Osteoblast (primary cell): ENCODE data around the gene AUTS2. TPM values are rescaled to one million over a fixed set of nuclear protein-coding genes. Genes with fewer than 3 reads are reported as not detected.

ENCODE experiments used
- DNase-seq: peaks from one replicate; pipeline ENCODE4 v3.0.0; 2011; ENCODE audit warnings: low spot score, mixed read lengths; ENCODE audit not compliant: insufficient read length; ENCODE audit errors: missing footprints
- H2AFZ ChIP-seq: 2 replicates; pipeline ENCODE4 v1.6.0; 2011; ENCODE audit warnings: mild to moderate bottlenecking, low read length
- H3K27ac ChIP-seq: 2 replicates; pipeline ENCODE4 v1.5.1; 2011; ENCODE audit warnings: mild to moderate bottlenecking, low read depth, low read length, moderate library complexity
- H3K27me3 ChIP-seq: 2 replicates; pipeline ENCODE4 v1.6.0; 2012; ENCODE audit warnings: mild to moderate bottlenecking, control low read depth, inconsistent platforms, low read length, moderate library complexity; ENCODE audit not compliant: insufficient read depth
- H3K36me3 ChIP-seq: 2 replicates; pipeline ENCODE4 v1.5.1; 2011; ENCODE audit warnings: mild to moderate bottlenecking, low read length, control low read depth, moderate library complexity; ENCODE audit not compliant: insufficient read depth
- H3K4me1 ChIP-seq: 2 replicates; pipeline ENCODE4 v1.5.1; 2011; ENCODE audit warnings: mild to moderate bottlenecking, low read length, control low read depth, moderate library complexity; ENCODE audit not compliant: insufficient read depth
- H3K4me2 ChIP-seq: 2 replicates; pipeline ENCODE4 v1.6.0; 2011; ENCODE audit warnings: mild to moderate bottlenecking, low read length; ENCODE audit not compliant: insufficient read depth
- H3K4me3 ChIP-seq: fragments of 200-600 bp; sonication (generic); 3 replicates; pipeline ENCODE4 v1.5.1; 2012; ENCODE audit warnings: mild to moderate bottlenecking, low read length, inconsistent platforms; ENCODE audit not compliant: insufficient read depth
- H3K79me2 ChIP-seq: 2 replicates; pipeline ENCODE4 v1.6.0; 2012; ENCODE audit warnings: mild to moderate bottlenecking, low read length, control low read depth, inconsistent platforms; ENCODE audit not compliant: insufficient read depth
- H3K9me3 ChIP-seq: 2 replicates; pipeline ENCODE4 v1.5.1; 2011; ENCODE audit warnings: low read depth, low read length, control low read depth
- H4K20me1 ChIP-seq: 2 replicates; pipeline ENCODE4 v1.6.0; 2012; ENCODE audit warnings: mild to moderate bottlenecking, low read length, control low read depth; ENCODE audit not compliant: insufficient read depth
- total RNA-seq: library from RNA; depleted of rRNA; stranded (reverse); fragments of >200 nt; gene quantifications from 2 replicates; pipeline ENCODE4 v1.2.3, GENCODE V29; 2012
- TF ChIP-seq, protein P1 (sequence below): IDR thresholded peaks from 2 replicates; pipeline ENCODE4 v1.5.1; 2011; ENCODE audit warnings: mild to moderate bottlenecking, low read depth, low read length, moderate library complexity; ENCODE audit errors: extremely low read depth

The AUTS2 gene
- total RNA-seq, 1 donor: 15.2 TPM

DNA sequence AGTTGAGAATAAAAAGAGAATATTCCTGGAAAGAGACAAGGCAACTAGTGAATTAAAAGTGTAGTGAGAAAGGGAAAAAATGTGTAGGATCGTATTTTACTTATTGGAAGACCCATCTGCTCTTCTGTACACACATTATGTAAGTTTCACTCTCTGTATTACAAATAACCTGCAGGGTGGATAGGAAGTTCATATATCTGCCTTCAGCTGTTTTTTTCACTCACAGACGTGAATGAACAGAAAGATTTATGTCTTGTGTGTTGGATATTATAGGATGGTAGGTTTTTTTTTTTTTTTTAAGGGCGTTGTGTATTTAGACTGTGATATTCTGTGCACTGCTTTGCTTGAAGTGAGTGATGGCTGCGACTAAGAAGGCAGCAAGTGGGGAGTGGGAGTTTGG is 266.5 kb downstream of the AUTS2 start:
- DNase-seq: no peak
- TF ChIP-seq, protein P1, sequence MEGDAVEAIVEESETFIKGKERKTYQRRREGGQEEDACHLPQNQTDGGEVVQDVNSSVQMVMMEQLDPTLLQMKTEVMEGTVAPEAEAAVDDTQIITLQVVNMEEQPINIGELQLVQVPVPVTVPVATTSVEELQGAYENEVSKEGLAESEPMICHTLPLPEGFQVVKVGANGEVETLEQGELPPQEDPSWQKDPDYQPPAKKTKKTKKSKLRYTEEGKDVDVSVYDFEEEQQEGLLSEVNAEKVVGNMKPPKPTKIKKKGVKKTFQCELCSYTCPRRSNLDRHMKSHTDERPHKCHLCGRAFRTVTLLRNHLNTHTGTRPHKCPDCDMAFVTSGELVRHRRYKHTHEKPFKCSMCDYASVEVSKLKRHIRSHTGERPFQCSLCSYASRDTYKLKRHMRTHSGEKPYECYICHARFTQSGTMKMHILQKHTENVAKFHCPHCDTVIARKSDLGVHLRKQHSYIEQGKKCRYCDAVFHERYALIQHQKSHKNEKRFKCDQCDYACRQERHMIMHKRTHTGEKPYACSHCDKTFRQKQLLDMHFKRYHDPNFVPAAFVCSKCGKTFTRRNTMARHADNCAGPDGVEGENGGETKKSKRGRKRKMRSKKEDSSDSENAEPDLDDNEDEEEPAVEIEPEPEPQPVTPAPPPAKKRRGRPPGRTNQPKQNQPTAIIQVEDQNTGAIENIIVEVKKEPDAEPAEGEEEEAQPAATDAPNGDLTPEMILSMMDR: no peak

DNA sequence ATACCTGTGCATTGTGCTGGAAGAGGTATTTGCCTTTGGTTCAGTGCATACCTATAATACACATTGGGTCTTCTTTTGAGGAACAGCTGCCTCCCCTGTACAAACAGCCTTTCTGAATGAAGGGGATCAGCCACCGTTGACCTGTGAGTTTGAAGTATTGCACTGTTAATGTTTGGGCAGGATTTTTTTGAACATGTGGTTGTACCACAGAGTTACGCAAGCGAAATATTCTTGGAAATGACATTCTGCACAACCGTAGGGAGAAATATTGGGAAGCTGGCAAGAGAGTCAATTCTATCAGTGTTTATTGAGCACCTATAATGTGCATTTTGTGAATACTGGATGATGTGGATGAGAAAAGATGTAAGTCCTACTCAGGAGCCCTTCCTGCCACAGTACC is 270.6 kb downstream of the AUTS2 start:
- H3K9me3 ChIP-seq: no peaks in the 10 kb centered on the region
- H3K4me2 ChIP-seq: no peak overlapping the region
- no peaks in the 10 kb centered on the region for H3K36me3 ChIP-seq
- H2AFZ ChIP-seq: no peak overlapping the region
- peaks cover 14% of the 10 kb centered on the region for H3K4me1 ChIP-seq
- DNase-seq: no peak
- H3K4me3 ChIP-seq: no peak overlapping the region
- no peaks in the 10 kb centered on the region for H3K27me3 ChIP-seq
- H3K27ac ChIP-seq: no peak overlapping the region
- peaks cover 3% of the 10 kb centered on the region for H4K20me1 ChIP-seq
- TF ChIP-seq, protein P1: no peak
- no peaks in the 10 kb centered on the region for H3K79me2 ChIP-seq

More for the DNA sequence above, 266.5 kb downstream of the AUTS2 start:
- no peak overlapping the region for H2AFZ ChIP-seq
- no peaks in the 10 kb centered on the region for H3K9me3 ChIP-seq
- H3K79me2 ChIP-seq: no peaks in the 10 kb centered on the region
- H4K20me1 ChIP-seq: peaks cover 4% of the 10 kb centered on the region
- H3K4me3 ChIP-seq: no peak overlapping the region
- H3K27ac ChIP-seq: no peak overlapping the region
- no peaks in the 10 kb centered on the region for H3K4me1 ChIP-seq
- no peaks in the 10 kb centered on the region for H3K36me3 ChIP-seq
- no peak overlapping the region for H3K4me2 ChIP-seq
- H3K27me3 ChIP-seq: no peaks in the 10 kb centered on the region

DNA sequence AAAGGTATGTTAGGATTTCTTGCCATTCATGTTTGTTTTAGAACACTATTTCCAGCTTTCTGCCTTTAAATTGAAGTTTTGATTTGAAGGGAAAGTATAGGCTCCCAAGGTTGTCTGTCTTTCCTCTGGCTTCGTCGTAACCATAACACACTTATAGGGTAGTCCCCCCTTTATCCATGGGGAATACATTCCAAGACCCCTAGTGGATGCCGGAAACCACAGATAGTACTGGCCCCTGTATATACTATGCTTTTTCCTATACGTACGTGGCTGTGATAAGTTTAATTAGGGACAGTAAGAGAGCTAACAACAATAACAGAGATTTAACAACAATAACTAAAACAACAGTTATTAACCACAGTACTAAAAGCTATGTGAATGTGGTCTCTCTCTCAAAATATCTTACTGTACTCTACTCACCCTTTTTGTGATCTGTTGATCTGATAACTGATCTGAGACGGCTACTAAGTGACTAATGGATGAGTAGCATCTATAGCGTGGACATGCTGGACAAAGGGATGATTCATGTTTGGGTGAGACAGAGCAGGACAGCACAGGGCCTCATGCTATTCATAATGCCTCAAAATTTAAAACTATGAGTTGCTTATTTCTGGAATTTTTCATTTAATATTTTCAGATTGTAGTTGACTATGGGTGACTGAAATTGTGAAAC is 273.1 kb downstream of the AUTS2 start:
- H3K27ac ChIP-seq: peak overlapping the region; percentile 14

DNA sequence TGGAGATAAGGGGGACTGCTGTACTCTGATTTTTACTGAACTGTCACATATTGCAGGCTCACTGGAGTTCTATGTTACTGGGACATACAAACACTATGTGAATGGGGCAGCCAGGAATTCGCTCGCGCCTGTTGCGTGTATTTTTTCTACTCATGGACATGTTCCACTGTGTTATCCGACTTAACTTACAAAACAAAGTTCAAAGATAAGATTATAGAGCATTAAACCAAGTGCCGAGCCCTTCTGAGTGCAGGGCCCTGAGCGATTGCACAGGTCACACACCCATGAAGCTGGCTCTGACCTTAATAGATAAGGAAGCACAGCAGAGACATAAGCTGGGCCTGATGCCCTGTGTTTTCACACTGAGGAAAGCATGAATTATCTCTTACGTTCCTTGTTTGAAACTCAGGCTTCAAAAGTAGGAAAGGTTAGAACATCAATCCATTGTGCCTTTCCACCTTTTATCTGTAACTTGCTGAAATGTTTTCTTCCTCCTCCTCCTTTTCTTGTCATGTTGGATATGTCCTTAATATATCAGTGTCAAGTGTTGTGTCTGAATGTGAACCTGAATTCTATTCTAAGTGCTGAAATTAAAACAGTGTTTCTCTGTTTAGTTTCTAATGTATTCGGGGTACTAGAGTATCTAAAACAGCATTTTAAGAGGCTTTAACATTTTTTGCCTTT is 273.8 kb downstream of the AUTS2 start:
- TF ChIP-seq, protein P1: no peak
- H2AFZ ChIP-seq: no peak overlapping the region

More for the DNA sequence above, 273.1 kb downstream of the AUTS2 start:
- TF ChIP-seq, protein P1: no peak
- DNase-seq: peak; percentile 67
- no peaks in the 10 kb centered on the region for H3K27me3 ChIP-seq
- peaks cover 2% of the 10 kb centered on the region for H4K20me1 ChIP-seq
- no peaks in the 10 kb centered on the region for H3K79me2 ChIP-seq
- H3K4me2 ChIP-seq: peak overlapping the region; percentile 32
- H3K4me1 ChIP-seq: peaks cover 14% of the 10 kb centered on the region
- H3K9me3 ChIP-seq: no peaks in the 10 kb centered on the region
- no peaks in the 10 kb centered on the region for H3K36me3 ChIP-seq
- no peak overlapping the region for H3K4me3 ChIP-seq
- H2AFZ ChIP-seq: no peak overlapping the region

More for the DNA sequence above, 273.8 kb downstream of the AUTS2 start:
- Histone ChIP-seq H3K4me2 (peak overlapping the region; percentile 1), H3K4me3 (no peak overlapping the region), H3K36me3 (no peaks in the 10 kb centered on the region), H3K27ac (peak overlapping the region; percentile 14), H3K79me2 (no peaks in the 10 kb centered on the region), H3K9me3 (no peaks in the 10 kb centered on the region), H3K4me1 (peaks cover 14% of the 10 kb centered on the region), H3K27me3 (no peaks in the 10 kb centered on the region), H4K20me1 (no peaks in the 10 kb centered on the region)
- no peak for DNase-seq
